ENCODE data around the gene TUSC2.

TUSC2 gene, protein sequence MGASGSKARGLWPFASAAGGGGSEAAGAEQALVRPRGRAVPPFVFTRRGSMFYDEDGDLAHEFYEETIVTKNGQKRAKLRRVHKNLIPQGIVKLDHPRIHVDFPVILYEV

DNA sequence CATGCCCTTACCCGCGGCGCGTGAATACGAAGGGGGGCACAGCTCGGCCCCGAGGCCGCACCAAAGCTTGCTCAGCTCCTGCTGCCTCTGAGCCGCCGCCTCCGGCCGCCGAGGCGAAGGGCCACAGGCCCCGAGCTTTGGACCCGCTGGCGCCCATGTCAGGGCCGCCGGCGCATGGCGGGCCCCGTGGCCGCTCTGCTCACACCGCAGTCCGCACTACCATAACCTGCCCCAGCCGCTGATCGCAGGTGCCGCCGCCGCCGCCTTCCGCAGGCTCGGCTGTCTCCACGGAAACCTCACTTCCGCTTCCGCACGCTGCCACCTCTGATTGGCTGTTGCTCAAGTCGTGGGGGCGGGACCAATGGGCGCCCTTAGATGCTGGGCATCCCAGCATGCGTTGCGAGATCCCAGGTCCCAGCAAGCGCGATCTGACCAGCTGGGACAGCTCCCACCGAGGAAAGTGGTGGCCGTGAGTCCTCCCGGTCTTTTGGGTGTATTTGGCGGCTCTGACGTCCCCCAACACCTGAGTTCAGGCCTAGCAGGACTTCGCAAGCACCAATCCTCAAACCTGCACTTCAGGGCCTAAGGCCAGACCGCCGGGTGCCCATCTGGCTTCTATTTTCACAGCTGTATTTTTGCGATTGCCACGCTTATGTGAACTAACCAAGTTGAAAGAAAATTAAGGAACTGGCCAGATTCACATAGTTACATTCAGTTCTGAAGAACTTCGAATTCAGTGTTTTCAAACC is at the start of gene TUSC2:
Gene TUSC2, minus strand, starts transcription at position 281 of the 749 bp plus-strand sequence. Its CDS starts 124 bp downstream, at position 157.
- peak; percentile 97 for DNase-seq (ENCODE audit: low spot score)

DNA sequence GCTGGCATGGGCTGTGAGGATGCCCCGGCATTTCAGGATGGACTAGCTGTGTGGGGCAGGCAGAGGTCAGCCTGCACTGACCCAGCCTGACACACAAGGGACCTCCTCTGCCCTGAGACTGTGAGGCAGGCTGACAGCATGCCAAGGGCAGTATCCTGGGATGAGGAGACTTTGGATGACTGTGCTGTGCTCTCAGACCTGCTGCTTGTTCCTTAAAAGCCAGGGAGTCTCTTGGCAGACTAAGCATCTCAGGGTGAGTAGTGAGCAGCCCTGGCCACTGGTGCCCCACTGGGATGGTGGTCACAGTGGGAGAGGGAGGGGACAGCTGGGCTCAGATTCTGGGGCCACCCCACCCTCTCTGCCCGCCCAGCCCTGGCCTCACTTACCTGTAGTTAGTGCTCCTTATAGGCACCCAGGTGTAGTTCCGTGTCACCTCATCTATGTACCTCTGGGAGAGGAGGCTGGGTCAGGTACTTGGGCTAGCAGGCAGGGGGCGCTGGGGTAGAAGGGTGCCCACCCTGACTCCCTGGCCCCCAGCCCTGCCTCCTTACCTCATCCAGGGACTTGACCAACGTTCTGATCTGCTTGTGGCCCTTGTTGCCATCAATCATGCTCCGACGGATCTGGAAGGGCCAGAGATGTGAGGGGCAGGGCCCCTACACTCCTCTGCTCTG is 47.4 kb upstream of the TUSC2 start:
- DNase-seq (ENCODE audit: low spot score), result no peak

DNA sequence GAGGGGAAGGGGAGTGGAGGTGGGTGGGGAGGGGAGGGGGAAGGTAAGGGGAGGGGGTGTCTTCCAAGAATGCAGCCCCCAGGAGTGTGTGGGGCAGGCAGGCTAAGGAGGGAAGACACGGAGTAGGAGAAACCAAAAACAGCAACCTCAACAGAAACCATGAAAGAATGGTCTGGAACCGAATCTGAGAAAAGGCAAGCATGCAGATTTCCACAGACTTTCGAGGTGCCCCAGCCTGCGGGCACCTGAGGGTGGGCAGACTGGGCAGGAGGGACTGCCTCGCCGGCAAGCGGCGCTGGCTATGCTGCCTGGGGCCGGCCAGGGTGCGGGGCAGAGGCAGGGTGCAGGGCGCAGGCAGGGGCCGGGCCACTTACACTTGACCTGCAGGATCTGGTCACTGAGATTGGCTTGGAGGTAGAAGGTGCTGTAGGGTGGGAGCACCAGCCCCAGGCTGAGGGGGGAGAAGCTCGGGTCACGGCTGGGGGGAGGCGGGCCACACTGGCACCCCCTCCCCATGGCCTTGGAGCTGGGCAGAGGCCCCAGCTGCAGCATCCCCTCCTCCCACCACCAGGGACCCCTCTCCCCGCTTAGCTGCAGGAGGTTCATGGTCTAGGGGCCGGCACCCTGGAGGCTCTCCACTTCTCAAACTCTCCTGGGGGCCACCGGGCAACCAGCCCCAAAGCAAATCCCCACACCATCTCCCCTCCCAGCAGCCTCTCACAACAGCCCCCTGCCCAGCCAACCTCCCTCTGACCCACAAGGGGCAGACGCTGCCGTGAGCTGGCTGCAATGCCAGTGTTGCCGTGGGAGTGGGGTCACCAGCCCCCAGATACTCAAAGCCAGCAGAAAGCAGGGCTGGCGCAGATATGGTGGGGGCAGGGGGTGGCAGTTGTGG is 46.6 kb upstream of the TUSC2 start:
- no peak for DNase-seq (ENCODE audit: low spot score)

DNA sequence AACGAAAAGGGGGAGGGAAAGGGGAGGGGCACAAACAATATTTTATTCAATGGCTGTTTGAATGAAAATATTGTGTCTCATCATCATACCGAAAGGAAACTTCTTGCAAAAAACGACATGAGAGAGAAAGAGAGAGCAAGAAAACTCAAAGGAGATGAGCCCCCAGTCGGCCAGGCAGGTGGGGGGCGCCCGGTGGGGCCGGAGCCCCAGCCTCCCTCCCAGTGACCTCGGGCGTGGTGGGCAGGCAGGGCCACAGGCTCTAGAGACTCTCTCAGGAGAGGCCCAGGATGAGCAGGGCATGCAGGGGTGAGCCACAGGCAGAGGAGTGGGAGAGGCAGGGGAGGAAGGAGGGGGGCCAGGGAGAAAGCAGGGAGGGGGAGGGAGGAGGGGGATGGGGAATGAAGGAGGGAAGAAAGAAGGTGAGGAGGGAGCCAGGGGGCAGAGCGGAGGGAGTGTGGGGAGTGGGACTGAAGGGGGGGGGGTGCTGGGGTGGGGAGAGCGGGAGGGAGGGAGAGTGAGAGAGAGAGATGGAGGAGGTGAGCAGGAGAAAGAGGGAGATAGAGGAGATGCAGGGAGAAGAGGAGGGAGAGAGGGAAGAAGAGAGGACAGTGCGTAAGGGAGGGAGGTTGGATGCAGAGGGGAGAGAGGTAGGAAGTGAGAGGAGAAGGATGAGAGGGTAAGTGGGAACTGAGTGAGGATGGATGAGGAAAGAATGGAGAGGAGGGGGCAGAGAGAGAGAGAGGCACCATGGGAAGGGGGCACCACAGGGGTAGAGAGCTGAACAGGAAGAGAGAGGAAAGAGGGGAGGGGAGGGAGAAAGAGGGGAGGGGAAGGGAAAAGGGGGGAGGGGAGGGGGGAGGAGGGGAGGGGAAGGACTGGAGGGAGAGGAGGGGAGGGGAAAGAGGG is 45.4 kb upstream of the TUSC2 start:
- DNase-seq (ENCODE audit: low spot score), result no peak

DNA sequence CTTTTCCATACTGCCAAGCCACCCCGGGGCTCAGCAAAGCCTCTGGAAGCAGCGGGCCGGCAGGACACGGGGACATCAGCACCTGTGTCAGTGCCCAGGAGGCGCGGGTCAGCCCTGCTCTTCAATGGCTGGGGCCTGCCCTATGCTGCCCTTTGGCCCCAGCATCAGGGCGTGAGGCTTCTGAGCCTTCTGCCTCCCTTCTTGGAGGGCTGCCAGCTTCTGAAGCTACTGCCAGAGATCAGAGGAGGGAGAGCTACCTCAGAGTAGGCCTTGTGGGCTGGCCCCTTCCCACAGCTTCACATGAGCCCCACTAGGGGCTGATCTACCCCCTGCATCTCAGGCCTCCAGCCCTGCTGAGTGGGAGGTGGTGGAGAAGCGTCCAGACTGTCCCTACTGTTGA is 44.3 kb upstream of the TUSC2 start:
- peak; percentile 45 for DNase-seq (ENCODE audit: low spot score)

DNA sequence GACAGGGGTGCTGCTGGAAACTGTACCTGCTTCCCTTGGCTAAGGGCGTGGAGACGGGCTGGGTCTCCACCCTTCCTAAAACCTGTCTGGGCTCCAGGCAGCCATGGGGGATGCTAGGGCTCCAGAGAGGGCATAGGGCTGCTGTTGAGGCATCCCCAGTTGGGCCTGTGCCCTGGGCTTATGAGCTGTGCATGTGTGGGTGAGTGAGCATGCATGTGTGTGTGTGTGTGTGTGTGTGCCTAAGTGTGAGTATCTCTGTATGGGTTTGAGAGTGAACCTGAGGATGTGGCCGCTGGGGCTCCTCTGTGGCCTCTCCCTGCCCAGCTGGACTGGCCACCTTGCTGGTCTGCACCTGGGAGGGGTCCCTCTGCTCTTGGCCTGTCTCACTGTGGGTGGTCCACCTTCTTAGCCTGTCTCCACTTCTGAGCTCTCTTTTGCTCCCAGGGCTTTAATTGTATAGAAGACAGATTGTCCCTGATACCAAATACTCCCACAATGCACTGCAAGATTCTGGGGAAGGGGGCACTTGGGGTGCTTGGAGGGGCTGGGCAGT is 43.2 kb upstream of the TUSC2 start:
- no peak for DNase-seq (ENCODE audit: low spot score)

DNA sequence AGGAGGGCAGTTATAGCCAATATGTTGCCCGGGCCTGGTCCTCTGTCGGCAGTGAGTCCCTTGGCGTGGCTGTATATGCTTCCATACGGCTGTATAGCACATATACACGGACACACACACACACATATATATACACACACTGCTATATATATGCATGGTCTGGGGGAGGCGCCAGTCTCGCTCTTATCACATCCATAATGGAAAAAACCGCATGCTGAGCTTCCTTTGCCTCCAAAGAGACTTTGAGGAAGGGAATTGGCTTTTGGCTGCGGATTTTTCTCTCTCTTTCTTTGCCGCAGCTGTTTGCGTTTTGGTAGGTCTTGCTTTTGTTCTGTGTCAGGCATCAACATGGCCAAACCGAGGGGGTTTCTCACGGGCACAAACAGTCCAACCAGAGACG is 42.6 kb upstream of the TUSC2 start:
- DNase-seq (ENCODE audit: low spot score), result no peak

DNA sequence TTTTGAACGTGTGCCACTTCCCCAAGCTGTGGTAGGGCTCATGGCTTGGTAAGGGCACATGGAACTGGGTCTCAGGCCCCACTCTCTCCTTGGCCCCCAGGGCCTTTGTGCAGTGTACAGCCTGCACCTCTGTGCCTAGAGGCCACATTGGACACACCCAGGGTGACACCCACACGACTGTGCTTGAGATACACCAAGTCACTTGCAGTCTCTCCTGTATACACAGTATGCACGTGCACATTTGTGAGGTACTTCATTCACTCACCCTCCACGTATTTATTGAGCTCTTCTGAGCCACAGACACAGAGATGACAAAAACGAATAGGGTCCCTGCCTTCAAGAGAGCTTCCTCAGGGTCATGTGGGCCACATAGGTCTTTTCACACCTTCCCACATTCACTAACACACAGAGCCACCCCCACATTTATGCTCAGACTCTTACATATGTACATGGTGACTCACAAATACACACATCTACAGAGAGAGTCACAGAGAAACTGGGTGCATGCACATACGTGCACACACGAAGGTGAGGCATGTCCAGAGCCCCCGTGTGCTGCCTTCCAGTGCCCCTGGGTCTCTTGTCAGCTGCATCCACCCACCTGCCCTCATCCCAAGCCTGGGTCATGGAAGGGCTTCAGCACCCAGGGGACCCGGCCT is 41.1 kb upstream of the TUSC2 start:
- DNase-seq (ENCODE audit: low spot score), result no peak

DNA sequence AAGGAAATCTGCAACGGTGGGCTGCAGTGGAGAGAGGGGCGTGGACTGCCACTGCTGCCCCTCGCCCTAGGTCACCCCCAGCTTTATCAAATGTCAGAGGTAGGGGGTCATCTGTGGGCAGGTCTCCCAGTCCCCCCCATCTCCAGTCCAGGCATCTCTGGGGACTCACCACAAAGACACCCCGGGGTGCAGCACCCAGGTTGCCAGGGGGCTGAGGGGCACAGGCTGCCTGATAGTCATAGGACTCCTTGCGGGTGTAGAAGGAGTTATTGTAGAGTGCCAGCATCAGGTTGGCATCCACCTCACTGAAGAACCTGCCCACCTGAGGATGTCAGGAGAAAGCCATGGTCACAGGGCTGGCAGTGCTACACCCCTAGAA is 37.8 kb upstream of the TUSC2 start:
- no peak for DNase-seq (ENCODE audit: low spot score)

DNA sequence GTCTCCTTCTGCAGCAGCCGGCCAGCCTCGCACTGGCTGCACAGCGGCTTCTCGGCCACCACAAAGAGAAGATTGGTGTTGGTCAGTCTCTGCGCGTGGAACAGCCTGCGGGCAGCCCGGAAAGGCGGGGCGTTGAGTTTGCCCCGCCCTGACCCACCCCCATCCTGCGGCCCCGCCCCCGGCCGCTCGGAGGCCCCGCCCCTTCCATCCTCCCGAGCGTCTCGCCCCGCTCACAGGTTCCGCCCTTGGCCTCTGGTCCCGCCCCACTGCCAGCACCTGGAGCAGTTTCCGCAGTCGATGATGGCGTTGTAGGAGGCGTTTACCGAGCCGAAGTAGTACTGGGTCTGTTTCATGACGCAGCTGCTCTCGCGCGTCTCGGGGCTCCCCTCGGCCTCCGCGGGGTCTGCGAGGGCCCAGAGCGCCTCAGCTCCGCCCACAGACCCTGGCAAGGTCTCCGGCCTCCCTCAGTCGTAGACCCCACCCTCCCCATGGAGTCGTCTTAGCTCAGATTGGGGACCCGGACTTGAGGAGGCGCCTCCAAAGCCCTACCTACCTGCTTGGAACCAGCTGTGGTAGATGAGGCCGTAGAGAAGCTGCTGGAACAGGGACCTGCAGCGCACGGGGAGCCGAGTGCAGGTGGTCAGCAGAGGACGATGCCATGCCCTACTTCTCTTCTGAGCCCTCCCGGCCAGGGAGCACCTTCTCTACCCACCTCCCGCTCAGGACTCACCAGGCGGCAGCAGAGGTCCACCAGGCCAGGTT is 37.2 kb upstream of the TUSC2 start:
- peak; percentile 81 for DNase-seq (ENCODE audit: low spot score)

DNA sequence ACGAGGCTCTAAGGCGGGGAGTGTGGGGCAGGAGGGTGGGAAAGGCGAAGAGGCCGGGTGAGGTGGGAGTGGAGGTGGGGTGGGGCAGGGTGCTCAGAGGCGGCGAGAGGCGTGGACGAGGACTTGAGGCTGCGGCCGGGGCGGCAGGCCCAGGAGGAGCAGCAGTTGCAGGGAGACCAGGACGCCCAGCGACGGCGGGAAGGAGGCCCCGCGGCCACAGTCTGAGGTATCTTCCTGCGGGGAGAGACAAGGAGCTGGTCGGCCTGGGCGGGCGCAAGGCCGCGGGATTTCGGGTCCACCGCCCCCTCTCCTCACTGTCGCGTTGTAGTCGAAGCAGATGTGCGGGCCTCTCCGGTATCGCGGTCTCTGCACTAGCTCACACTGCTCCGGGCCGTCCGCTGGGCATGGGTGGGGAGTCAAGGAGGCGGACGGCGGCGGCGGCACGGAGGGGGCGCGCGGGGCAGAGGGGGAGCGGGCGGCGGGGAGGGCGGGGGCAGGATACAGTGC is 36.6 kb upstream of the TUSC2 start:
- no peak for DNase-seq (ENCODE audit: low spot score)

DNA sequence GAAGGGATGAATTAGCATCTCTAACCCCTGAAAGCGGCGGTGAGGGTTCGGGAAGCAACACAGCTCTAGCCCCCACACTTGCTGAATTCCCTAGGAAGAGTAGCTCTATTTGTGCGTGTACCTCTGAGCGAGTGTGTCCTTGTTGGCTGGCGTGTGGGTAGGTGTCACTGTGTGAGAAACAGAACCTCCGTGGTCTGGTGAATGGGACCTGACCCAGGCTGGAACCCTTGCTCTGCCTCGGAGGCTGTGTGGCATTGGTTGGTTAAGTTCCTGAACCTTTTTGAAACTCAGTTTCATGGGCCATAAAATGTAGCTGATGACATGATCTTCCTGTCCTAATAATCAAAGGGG is 31.7 kb upstream of the TUSC2 start:
- DNase-seq (ENCODE audit: low spot score), result no peak

DNA sequence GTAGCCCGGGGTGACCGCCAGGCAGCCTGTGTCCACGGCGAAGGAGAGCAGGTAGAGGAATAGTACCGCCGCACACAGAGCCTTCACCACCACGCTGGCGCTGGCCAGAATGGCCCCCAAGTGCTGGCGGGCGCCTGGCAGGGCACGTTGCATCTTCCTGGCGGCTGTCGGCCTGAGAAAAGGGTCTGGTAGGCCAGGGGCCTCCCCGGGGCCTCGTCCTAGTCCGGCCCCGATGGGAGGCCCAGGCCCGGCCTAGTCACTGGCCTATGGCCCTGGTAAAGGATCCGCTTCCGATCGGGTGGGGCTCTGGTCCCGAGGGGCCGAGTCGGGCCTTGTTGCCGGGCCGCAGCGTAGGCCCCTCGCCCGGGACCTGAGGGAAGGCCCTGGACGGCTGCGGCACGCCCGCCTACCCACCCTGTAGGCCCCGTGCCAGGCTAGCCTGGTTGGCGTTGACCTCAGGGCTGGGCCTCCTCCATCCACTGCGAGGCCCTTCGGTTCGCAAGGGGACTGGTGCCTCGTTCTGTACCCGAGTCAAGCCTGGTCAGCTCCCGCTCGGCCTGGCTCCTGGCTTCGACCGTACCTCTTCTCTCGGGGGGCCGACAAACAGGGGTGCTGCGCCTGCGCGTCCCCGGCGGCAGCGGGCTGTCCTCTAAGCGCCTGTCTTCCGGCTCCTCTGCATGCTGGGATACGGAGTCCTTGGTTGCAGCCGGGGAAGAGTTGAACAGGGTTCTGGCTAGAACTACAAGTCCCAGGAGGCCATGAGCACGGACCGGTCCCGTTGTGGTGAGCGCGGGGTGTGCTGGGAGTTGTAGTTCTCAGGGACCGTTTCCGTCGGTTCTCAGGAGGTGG is 31.1 kb upstream of the TUSC2 start, which contains the start of gene TMEM115:
Gene TMEM115, minus strand, starts transcription at position 611 of the 849 bp plus-strand sequence. Its CDS starts 458 bp downstream, at position 153.
- peak; percentile 95 for DNase-seq (ENCODE audit: low spot score)

DNA sequence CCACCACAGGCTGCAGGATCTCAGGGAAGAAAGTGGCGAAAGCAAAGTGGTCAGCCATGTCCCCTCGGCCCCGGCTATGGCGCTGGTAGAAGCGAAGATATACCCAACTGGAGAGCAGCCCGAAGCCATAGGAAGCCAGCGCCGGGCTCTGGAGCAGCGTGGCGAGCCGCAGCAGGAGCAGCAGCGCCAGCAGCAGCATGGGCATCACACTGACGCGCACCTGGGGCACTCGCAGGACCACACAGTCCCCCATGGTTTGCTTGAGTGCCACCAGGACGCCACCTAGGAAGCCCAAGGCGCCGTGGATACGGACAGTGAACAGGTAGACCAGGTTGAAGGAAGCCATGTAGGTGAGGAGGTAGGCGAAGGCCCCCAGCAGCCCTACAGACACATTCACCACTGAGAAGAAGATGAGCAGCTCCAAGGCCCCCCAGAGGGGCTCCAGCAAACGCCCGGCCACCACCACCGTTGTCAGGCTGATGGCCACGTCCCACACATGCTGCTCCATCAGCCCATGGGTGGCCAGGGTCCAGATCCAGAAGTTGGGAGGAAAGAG is 30.4 kb upstream of the TUSC2 start:
- DNase-seq (ENCODE audit: low spot score), result no peak

DNA sequence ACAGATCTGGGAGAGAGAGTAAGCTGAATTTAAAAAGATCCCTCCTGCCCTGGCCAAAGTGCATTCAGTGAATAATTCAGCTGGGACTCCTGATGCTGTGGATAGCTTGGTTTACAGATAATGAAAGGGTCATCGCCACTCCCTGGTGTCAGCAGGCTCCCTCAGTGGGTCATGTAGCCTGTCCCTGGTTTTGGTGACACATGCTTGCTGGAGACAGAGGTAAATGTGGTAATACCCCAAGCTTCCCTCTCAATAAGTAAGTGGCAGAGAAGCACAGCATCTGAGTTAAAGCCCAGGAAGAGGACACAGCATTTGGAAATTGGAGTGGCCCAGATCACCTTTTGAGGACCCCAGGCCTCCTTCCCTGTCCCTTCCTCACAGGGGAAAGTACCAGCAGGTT is 29.5 kb upstream of the TUSC2 start:
- DNase-seq (ENCODE audit: low spot score), result no peak

DNA sequence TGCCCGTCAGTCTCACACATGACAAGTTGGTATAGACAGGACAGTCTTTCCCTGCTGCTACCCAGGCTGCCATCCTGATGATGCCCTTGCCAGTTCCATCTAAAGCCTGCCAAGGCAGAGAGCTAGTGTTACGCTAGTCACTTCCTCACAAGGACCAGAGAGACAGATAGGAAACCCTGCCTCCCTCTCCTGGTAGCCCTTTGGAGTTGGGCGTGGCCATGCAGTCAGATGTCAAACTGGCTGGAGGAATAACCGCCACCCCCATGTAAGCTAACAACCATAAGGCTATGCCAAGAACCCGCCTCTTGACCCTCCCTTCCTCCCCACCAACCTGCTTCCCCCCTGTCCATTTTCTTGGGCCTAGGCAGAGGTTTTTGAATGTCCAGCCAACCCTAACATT is 28.5 kb upstream of the TUSC2 start:
- no peak for DNase-seq (ENCODE audit: low spot score)

DNA sequence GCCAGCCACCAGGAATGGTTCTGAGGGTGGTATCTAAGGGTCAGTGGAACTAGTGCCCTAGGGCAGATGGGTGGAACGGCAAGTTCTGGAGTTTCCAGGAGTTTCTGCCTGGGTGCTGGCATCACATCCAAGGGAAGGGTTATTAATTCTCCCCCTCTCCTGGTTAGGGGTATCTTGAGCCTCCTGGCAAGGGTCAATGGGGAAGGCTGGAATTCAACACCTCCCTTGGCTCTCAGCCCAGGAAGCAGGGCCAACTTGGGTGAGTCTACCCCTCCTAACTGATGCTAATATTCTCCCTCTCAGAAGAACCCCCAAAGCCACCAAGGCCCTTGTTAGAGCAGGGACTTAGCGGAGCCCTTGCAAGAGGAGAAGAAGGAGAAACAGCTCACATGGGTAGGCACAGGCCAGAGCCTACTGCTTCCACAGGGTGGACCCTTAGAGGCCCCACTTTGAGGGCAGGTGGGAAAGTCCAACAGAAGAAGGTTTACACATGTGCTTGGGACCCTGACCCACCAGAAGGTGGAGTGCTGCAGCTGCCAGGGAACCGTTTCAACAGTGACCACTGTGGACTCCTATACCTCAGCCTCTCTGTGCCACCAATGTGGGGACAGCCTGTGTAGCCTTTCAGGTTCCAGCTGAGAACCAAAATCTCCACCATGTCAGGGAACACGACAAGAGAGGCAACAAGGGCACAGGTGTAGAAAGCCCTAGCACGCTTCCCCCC is 28.0 kb upstream of the TUSC2 start:
- DNase-seq (ENCODE audit: low spot score), result no peak

DNA sequence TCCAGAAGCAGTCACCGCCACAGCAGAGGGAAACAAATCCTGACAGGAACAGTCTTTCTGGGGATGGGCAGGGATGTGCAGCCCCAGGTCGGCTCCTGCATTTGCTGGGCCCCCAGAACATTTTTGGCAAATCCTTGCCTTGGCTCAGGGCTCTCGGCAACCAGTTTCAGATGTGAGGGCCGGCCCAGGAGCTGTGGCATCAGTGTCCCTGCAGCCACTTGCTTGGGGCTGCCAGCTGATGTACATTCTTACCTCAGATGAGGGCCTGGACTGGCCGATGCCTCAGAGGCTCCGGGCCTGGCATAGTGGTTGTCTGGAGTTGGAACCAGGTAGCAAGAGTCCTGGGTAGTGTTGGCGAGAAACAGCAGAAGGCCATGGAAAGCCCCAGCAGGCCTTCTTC is 26.8 kb upstream of the TUSC2 start:
- DNase-seq (ENCODE audit: low spot score), result no peak
